Sigmoid colon (tissue), 7 donors: Measurements from ENCODE around the gene TAGLN. TPM values are rescaled to one million over a fixed set of nuclear protein-coding genes. Genes with fewer than 3 reads are reported as not detected.

ENCODE experiments used
- DNase-seq: peaks from one replicate; pipeline ENCODE4 v3.0.0-alpha.2; 2019
- H3K27ac ChIP-seq, 4 donors: fragments of 200-600 bp; sonication (generic); one replicate each; pipeline ENCODE4 v1.5.1; 2016 to 2019; ENCODE audit warnings: mild to moderate bottlenecking in 1 of 4
- H3K27me3 ChIP-seq, 3 donors: fragments of 200-600 bp; sonication (generic); one replicate each; pipeline ENCODE4 v1.5.1; 2019; ENCODE audit warnings: mild to moderate bottlenecking in 1 of 3
- H3K36me3 ChIP-seq, 4 donors: fragments of 200-600 bp; sonication (generic); one replicate each; pipeline ENCODE4 v1.5.1; 2016 to 2019
- H3K4me1 ChIP-seq, 4 donors: fragments of 200-600 bp; sonication (generic); one replicate each; pipeline ENCODE4 v1.5.1; 2017 to 2019
- H3K4me3 ChIP-seq, 4 donors: fragments of 200-600 bp; sonication (generic); one replicate each; pipeline ENCODE4 v1.5.1; 2017 to 2019; ENCODE audit warnings: mild to moderate bottlenecking in 2 of 4, moderate library complexity in 1 of 4
- H3K9me3 ChIP-seq, 4 donors: fragments of 200-600 bp in 3 of 4; sonication (generic) in 3 of 4; one replicate each; pipeline versions ENCODE4 v1.5.1 to v1.6.1; 2013 to 2019
- CTCF ChIP-seq, 4 experiments: fragments of 450-650 bp in 3 of 4; fragments of 200-600 bp in 1 of 4; IDR thresholded peaks; one replicate each; pipeline ENCODE4 v1.5.1; 2016 to 2019; ENCODE audit warnings: antibody characterized with exemption in 4 of 4, mild to moderate bottlenecking in 3 of 4, moderate library complexity in 2 of 4
- EP300 ChIP-seq, 4 donors: sonication (generic); formaldehyde crosslinking; IDR thresholded peaks; one replicate each; pipeline ENCODE4 v1.6.1; 2017; ENCODE audit warnings: antibody characterized with exemption in 4 of 4
- POLR2A ChIP-seq, 2 donors: fragments of 450-650 bp; IDR thresholded peaks; one replicate each; pipeline ENCODE4 v1.6.1; 2016; ENCODE audit warnings: antibody characterized with exemption in 2 of 2, mild to moderate bottlenecking in 2 of 2, moderate library complexity in 2 of 2
- POLR2AphosphoS5 ChIP-seq, 4 donors: sonication (generic); formaldehyde crosslinking; IDR thresholded peaks; one replicate each; pipeline ENCODE4 v1.6.1; 2017; ENCODE audit warnings: antibody characterized with exemption in 4 of 4
- WGBS, 2 donors: extraction: QIAGEN DNeasy Blood & Tissue Kit; methylation state at CpG; one replicate each; pipeline ENCODE4 v1.1.7; 2013; 5-methylcytosine and 5-hydroxymethylcytosine counted together
- intact Hi-C: fragments of 100-400 bp; cut with DNase I; formaldehyde crosslinking; loops from one replicate; pipeline ENCODE4 v1.15.1; 2023
- polyA plus RNA-seq, 3 donors: library from polyadenylated mRNA; stranded (reverse); fragments of 200-250 nt; gene quantifications; one replicate each; pipeline ENCODE4 v1.2.3, GENCODE V29; 2013
- total RNA-seq, 4 donors: library from RNA; depleted of rRNA; stranded (reverse); fragments of >200 nt; gene quantifications; one replicate each; pipeline ENCODE4 v1.1.0, GENCODE V29; 2016
- donor health status: healthy with polysubstance abuse.
- donor health status: Bipolar disorder and iron deficiency.
- donor health status: healthy.

The TAGLN gene
- total and polyA plus RNA-seq, 7 donors = 112 to 14,048 (median 6,854) TPM

- Histone ChIP-seq H3K4me3 (peak overlapping the region in 2 of 4 donors; percentile 79 to 97), H3K36me3 (peaks cover 19 to 40% (median 32%) of the 10 kb centered on the region in 4 donors), H3K27ac (peak overlapping the region; percentile 95 to 99 (median 96)), H3K4me1 (peaks cover 2 to 48% (median 41%) of the 10 kb centered on the region in 4 donors), H3K9me3 (no peaks in the 10 kb centered on the region), H3K27me3 (no peaks in the 10 kb centered on the region)
- WGBS, 2 donors = 31 to 39% methylated on average over 12 of the region's 12 CpGs
- intact Hi-C loops = no loop called here
- DNase-seq = peak; percentile 58
- TF ChIP-seq CTCF (IDR thresholded peaks at IDR 0.05) (no peak), POLR2AphosphoS5 (IDR thresholded peaks at IDR 0.05) (no peak), EP300 (IDR thresholded peaks at IDR 0.05) (no peak), POLR2A (IDR thresholded peaks at IDR 0.05) (no peak)
Measured at GRCh38 chr11:117230286-117230961, 31.3 kb downstream of the TAGLN start.

GRCh38 chr11:117230999-117231841, 32.0 kb downstream of the TAGLN start:
- H3K4me1 ChIP-seq = peaks cover 2 to 40% (median 34%) of the 10 kb centered on the region in 4 donors
- no peaks in the 10 kb centered on the region for H3K9me3 ChIP-seq
- no peaks in the 10 kb centered on the region for H3K27me3 ChIP-seq
- H3K36me3 ChIP-seq = peaks cover 19 to 43% (median 30%) of the 10 kb centered on the region in 4 donors
- H3K27ac ChIP-seq = peak overlapping the region; percentile 95 to 99 (median 96)
- no peak for TF ChIP-seq POLR2A (IDR thresholded peaks at IDR 0.05)
- no peak for TF ChIP-seq POLR2AphosphoS5 (IDR thresholded peaks at IDR 0.05)
- WGBS, 2 donors = 1 to 9% methylated on average over 14 of the region's 14 CpGs
- no peak for DNase-seq
- peak overlapping the region; percentile 79 to 98 (median 92) for H3K4me3 ChIP-seq
- intact Hi-C loops = no loop called here

GRCh38 chr11:117231842-117232091, 32.6 kb downstream of the TAGLN start, which contains the start of gene PCSK7:
PCSK7 (minus strand) TSS chr11:117232073; CDS start chr11:117229844, 2,229 bp downstream.
- peak within 1 kb of the TSS; percentile 79 to 98 (median 92) for H3K4me3 ChIP-seq
- TF ChIP-seq EP300 (IDR thresholded peaks at IDR 0.05) = no peak
- peak in 1 of 4 donors; percentile 70 for TF ChIP-seq POLR2AphosphoS5 (IDR thresholded peaks at IDR 0.05)
- TF ChIP-seq POLR2A (IDR thresholded peaks at IDR 0.05) = peak in 1 of 2 donors; percentile 21
- no peaks in the 10 kb centered on the region for H3K27me3 ChIP-seq
- peaks cover 2 to 38% (median 32%) of the 10 kb centered on the region in 4 donors for H3K4me1 ChIP-seq
- peak within 1 kb of the TSS; percentile 95 to 99 (median 96) for H3K27ac ChIP-seq
- 1% methylated on average over 13 of the region's 13 CpGs for WGBS, 2 donors
- intact Hi-C loops = loop anchor here (1.0 to 2.0 kb wide), 3 partner anchors 53 to 96 kb away; partner anchors contain the start of genes CEP164, PAFAH1B2 and SIDT2
- H3K36me3 ChIP-seq = peaks cover 19 to 46% (median 29%) of the 10 kb centered on the region in 4 donors
- H3K9me3 ChIP-seq = no peaks in the 10 kb centered on the region
- DNase-seq = peak; percentile 92

- Histone ChIP-seq H3K4me1 (peaks cover 2 to 38% (median 32%) of the 10 kb centered on the region in 4 donors), H3K36me3 (peaks cover 19 to 43% (median 26%) of the 10 kb centered on the region in 4 donors), H3K4me3 (peak within 1 kb of the TSS; percentile 79 to 98 (median 92)), H3K27ac (peak within 1 kb of the TSS; percentile 95 to 99 (median 96)), H3K9me3 (no peaks in the 10 kb centered on the region), H3K27me3 (no peaks in the 10 kb centered on the region)
- WGBS, 2 donors = 1% methylated on average over 94 of the region's 94 CpGs
- peak; percentile 39 to 57 for TF ChIP-seq POLR2A (IDR thresholded peaks at IDR 0.05)
- TF ChIP-seq CTCF (IDR thresholded peaks at IDR 0.05) = peak; percentile 80 to 94 (median 84)
- TF ChIP-seq EP300 (IDR thresholded peaks at IDR 0.05) = no peak
- peak; percentile 42 to 86 (median 70) for TF ChIP-seq POLR2AphosphoS5 (IDR thresholded peaks at IDR 0.05)
- intact Hi-C loops = loop anchor here (1.0 to 2.0 kb wide), 3 partner anchors 53 to 95 kb away; partner anchors contain the start of genes CEP164, PAFAH1B2 and SIDT2
- peak; percentile 86 for DNase-seq
Measured at GRCh38 chr11:117232092-117232878, 33.1 kb downstream of the TAGLN start, which contains the start of gene RNF214. RNF214 (plus strand) TSS chr11:117232671; CDS start chr11:117234273, 1,602 bp downstream.

- Histone ChIP-seq H3K4me1 (peaks cover 2 to 38% (median 32%) of the 10 kb centered on the region in 4 donors), H3K27ac (peak overlapping the region; percentile 95 to 99 (median 96)), H3K36me3 (peaks cover 13 to 37% (median 20%) of the 10 kb centered on the region in 4 donors), H3K4me3 (peak overlapping the region; percentile 79 to 98 (median 92)), H3K9me3 (no peaks in the 10 kb centered on the region), H3K27me3 (no peaks in the 10 kb centered on the region)
- 2 to 3% methylated on average over 27 of the region's 27 CpGs for WGBS, 2 donors
- peak; percentile 71 for DNase-seq
- intact Hi-C loops = loop anchor here (1.0 to 2.0 kb wide), 3 partner anchors 54 to 94 kb away; partner anchors contain the start of genes CEP164, PAFAH1B2 and SIDT2
- TF ChIP-seq CTCF (IDR thresholded peaks at IDR 0.05) = no peak
- TF ChIP-seq POLR2AphosphoS5 (IDR thresholded peaks at IDR 0.05) = no peak
Measured at GRCh38 chr11:117232911-117233409, 33.8 kb downstream of the TAGLN start.
